CD4-positive, alpha-beta T cell treated with Interleukin-15 for 4 hours (primary cell): ENCODE data around the gene PDE7B.

Experiments used
- DNase-seq: peaks from one replicate; pipeline ENCODE4 v3.0.0-alpha.2; 2020; ENCODE audit warnings: low spot score

PDE7B gene

DNA sequence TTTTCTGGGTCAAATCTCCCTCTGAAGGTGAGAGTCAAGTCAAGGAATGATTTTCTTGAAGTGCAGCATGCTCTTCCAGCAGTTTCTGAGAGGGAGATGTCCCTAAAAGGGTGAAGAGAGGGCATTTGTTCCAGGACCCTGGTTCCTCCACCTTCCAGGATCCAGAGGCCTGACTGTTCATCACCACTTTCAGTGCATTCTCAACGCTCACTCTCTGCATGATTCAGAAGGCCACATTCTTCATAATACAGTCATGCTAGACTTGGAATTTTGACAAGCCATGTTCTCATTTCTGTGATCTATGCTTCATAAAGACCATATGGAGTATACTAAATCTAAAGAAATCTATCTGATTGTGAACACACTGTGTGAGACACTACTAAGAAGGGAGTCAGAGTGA lies 85.1 kb downstream of the PDE7B start:
- DNase-seq: no peak

DNA sequence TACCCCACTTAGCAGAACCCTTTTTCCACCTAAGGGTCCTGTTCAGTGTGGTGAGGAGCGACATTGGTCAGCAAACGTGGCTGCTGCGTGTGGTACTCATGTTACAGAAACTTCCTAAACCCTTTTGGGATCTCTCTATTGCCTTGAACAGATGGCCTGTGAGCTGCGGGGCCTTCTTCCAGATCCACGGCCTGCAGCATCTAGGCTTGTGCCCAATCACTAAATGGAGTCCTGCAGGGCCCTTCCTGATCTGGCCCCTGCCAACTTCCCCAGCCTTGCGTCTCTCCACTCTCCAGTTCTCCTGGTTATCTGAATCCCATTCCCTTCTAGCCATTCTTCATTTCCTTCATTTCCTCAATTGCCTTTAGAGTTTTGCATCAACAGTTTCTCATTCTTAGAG lies 85.6 kb downstream of the PDE7B start:
- DNase-seq: no peak

DNA sequence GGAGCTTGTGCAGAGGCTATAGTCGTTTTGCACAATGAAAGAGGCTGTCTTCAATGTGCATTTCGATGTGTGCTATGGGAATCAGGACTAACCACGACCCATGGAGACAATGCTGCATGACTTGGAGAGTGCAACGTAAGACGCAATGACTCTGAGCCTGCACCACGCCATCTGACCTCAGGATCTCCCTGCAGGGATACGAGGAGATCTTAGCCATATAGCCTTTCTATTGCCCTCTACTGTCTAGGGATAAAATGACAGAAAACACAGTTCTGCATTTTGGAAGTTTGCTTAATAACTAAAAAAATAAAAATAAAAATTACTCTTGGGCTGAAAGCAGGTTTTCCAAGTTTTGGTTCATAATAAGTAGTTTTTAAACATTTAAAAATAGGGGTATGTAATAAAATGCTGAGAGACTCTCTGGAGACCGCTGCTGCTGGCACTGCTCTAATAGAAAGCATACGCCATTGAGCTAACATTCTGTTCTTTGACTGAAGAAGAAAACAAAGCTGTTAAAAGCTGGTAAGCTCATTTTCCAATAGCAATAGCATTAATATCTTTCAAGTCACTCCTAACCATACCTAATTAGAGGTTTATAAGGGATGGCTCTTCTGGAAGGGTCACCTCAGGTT lies 87.2 kb downstream of the PDE7B start:
- DNase-seq: no peak

DNA sequence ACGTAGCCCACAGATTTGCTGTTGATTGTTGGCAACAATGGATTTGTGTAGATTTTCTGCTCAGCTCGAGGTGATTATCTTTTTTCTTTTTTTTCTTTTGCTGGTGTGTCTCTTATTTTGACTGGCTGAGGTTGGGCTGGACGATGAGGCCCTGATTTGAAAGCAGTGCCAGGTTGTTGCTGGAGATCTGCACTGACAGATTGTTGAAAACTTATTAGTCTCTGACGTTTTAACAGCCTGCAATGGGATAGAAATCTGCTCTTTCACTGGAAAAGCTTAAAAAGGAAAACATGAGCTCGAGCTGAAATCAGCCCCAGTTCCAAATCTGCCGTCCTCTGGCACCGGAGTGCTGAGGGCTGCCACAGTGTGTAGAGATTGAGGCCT lies 87.7 kb downstream of the PDE7B start:
- DNase-seq: no peak

DNA sequence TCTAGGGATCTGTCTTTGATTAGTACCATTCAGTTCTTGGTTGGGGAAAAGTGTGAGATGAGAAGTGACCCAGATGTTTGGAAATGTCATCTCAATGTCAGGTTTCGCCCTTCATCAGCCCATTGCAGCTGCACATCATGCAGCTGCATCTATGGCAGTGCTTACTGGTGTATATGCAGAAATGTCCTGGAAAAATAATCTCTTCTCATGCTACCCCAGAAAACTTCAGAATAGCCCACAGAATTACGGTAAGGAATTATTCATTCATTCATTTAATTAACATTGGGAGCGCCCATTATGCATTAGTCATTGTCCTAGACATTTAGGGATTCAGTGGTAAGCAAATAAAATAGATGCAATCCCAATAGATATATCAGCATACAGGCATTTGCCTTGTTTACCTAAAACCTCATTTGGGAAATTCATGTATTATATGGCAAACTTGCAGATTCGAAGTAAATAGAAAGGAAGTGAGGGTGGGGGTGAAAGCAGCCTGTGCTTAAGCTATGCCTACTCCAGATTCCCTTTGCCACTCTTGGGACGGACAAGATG lies 89.2 kb downstream of the PDE7B start:
- no peak for DNase-seq

DNA sequence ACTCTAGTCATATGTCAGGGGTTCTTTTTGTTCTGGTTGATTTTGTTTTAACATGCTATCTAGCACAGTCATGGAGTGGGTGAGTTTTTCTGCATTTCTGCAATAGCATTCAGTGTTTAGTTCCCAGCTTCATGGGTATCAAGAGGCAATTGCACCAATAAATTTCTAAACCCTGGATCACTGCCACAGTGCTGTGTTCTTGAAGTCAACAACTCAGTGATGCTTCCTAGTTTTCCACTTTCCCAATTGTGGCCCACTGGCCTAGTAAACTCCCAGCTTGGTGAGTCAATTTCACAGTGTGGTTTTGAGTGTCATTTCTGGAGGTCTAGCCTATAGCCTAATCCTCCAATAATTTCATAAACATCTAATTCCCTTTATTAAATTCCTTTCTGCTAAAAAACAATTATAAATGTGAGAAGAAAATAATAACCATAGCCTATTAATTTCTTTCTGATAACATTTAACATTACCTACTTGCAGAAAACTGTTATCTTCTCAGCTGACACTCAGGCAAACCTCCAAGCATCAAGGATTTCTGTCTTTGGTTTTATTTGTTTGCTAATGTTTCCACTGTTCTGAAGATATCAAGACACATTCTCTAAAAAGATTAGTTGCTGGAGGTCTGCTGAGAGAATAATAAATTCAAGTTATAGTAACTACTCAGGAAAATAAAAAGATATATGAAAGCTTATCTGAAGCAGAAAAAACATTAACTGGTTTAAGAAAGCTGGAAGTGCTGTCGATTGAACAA lies 89.9 kb downstream of the PDE7B start:
- DNase-seq: no peak

- no peak for DNase-seq
Observed at GRCh38 chr6:135944120-135944519, 92.6 kb downstream of the PDE7B start.

GRCh38 chr6:135946674-135947073 lies 95.2 kb downstream of the PDE7B start:
- no peak for DNase-seq

DNA sequence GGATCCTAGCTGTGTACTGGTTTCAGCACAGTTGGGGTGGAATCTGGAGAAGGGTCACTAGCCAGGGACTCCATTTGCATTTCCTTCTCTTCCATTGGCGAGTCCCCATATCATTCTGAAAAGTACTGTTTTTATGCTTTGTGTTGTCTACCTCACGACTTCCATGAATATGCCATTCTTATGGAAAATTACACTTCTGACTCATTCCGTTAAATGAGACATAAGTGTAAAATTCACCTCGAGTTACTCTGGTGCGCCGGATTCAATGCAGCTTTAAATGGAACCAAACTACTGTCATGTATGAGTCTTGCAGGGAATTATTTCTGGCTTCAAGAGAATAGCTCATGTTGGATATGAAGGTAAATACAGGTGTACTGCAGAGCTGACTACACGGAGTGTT lies 99.2 kb downstream of the PDE7B start:
- no peak for DNase-seq

- no peak for DNase-seq
Observed at GRCh38 chr6:135951169-135951568, 99.7 kb downstream of the PDE7B start.

GRCh38 chr6:135953818-135954217 lies 102.3 kb downstream of the PDE7B start:
- no peak for DNase-seq

- no peak for DNase-seq
Observed at GRCh38 chr6:135955099-135955498, 103.6 kb downstream of the PDE7B start.

GRCh38 chr6:135962731-135963130 lies 111.2 kb downstream of the PDE7B start:
- DNase-seq: no peak

GRCh38 chr6:135970750-135971149 lies 119.2 kb downstream of the PDE7B start:
- DNase-seq: no peak

- no peak for DNase-seq
Observed at GRCh38 chr6:135971351-135971750, 119.8 kb downstream of the PDE7B start.

- no peak for DNase-seq
Observed at GRCh38 chr6:135972150-135972549, 120.6 kb downstream of the PDE7B start.

DNA sequence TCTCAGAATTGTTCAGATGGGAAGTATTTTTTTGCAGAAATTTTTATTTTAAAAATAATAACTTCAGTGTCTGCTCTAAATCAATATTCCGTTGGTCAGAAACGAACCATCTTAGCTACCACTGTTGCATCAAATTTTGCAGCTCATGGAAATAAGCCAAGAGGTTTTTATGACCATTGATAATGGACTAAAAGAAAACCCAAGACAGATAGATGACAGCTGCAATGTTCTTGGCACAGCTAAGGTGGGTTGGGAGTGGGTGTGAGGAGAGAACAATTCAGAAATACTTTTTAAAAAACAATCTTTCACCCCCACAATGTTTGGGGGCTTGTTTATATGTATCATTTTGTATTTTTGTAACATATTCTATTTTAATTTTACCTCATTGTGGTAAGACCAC lies 121.1 kb downstream of the PDE7B start:
- no peak for DNase-seq

DNA sequence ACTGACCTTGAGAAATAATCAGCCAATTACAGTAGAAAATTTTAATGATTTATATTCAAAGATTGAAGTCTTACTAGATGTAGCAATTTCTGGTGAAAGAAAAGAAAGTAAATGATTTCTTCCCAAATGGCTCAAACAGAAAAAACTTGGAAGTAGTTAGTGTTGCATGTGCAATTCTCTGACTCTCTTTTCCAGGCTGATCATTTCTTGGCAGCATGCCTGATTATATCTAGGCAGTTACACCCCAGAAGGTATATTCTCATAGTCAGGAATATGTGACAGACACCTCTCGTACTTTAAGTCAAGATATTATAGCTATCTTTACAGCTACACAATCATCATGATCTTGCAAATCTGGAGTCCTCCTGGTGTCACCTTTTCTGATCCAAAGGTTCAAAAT lies 122.9 kb downstream of the PDE7B start:
- no peak for DNase-seq

DNA sequence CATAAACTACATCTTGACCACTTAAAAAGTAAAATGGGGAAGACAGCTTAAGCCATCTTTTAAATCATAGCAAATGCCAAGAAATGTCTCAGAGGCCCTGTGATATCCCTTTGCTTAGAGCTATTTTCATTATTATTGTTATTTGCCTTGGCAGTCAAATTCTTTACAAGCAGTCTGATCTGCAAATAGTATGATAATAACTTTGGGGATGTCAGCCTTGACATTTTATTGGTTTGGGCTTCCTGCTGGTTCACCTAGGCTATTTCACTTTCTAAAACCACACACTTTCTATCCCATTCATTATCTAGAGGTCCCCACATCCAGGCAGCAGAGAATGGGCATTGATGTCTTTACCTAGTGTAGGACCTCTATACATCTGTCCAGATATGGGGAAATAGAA lies 125.1 kb downstream of the PDE7B start:
- DNase-seq: no peak

DNA sequence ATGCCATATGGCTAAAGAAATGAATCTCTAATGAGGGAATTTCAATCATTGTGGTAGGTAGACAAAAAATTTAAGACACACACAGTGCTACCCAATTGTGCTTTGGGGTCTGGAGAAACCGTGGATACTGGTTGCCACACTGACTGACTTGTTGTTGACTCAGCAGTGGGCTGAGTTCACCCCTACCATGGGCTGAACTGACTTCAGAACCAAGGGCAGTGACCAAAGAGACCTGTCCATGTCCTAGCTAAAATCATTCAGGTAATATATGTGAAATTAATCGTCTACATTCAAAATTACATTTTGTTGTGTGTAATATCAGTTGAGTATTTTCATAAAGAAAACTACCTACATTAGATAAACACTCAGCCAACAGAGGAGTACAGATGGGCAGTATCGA lies 131.6 kb downstream of the PDE7B start:
- no peak for DNase-seq

GRCh38 chr6:135983718-135984343 lies 132.3 kb downstream of the PDE7B start:
- no peak for DNase-seq

DNA sequence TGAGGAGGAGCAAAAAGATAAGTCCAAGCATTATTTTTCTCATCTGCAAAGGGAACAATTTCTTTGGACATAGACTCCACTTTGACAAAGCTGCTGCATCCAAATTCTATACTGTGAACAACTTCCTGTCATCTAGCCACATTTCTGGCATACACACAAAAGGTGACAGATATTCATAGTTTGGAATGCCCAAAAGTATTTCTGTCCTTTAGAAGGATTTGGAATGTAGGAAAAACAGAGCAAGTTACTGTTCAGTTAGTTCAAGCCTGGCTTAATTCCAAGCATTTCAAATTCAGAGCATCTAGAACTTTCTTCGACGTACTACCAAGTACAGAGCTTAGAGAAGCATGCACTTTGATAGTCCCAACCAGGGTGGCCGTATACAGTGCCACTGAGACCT lies 134.0 kb downstream of the PDE7B start:
- DNase-seq: no peak

DNA sequence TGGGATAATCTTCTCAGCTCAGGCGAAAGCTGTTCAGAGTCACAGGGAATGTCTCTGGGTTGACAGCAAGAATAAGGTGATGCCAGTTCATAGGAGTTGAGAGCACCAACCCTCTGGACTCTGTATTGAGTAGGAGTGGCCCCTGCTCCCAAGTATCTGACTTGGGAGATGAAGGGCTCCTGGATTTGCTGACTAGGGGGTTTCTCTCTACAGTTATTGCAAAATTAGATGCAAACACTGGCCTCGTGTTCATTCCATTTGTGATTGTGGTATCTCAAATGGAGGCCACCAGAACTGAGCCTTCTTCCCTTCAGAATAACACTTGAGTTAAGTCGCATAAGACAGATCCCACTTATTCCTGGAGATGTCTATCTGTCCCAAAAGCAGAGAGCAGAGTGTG lies 135.7 kb downstream of the PDE7B start:
- no peak for DNase-seq
